Breast epithelium (tissue), 3 donors: Measurements from ENCODE around the gene SRPK1.

Experiments used
- POLR2A ChIP-seq: fragments of 450-650 bp; IDR thresholded peaks from one replicate; pipeline ENCODE4 v1.6.1; 2016; ENCODE audit warnings: antibody characterized with exemption, mild to moderate bottlenecking, moderate library complexity
- TF ChIP-seq, protein P1 (sequence below), 3 donors: fragments of 450-650 bp; IDR thresholded peaks; one replicate each; pipeline ENCODE4 v1.5.1; 2016 to 2017; ENCODE audit warnings: antibody characterized with exemption in 3 of 3, mild to moderate bottlenecking in 3 of 3, moderate library complexity in 3 of 3

- TF ChIP-seq, protein P1, sequence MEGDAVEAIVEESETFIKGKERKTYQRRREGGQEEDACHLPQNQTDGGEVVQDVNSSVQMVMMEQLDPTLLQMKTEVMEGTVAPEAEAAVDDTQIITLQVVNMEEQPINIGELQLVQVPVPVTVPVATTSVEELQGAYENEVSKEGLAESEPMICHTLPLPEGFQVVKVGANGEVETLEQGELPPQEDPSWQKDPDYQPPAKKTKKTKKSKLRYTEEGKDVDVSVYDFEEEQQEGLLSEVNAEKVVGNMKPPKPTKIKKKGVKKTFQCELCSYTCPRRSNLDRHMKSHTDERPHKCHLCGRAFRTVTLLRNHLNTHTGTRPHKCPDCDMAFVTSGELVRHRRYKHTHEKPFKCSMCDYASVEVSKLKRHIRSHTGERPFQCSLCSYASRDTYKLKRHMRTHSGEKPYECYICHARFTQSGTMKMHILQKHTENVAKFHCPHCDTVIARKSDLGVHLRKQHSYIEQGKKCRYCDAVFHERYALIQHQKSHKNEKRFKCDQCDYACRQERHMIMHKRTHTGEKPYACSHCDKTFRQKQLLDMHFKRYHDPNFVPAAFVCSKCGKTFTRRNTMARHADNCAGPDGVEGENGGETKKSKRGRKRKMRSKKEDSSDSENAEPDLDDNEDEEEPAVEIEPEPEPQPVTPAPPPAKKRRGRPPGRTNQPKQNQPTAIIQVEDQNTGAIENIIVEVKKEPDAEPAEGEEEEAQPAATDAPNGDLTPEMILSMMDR (IDR thresholded peaks at IDR 0.05): no peak
- no peak for TF ChIP-seq POLR2A
Observed at GRCh38 chr6:35943390-35943789, 22.5 kb upstream of the SRPK1 start.
